ENCODE results near the gene MS4A10. TPM values are rescaled to one million over a fixed set of nuclear protein-coding genes. Genes with fewer than 3 reads are reported as not detected.
"Not testable (repeated sequence)": the region's sequence is repeated elsewhere in the genome, so short reads cannot be mapped to it uniquely, and the experiment has no call there.

The MS4A10 gene
- polyA plus RNA-seq, 1 donor: 0.08 TPM

GRCh38 chr11:60786811-60787567 is 1.9 kb downstream of the MS4A10 start:
- DNase-seq (ENCODE audit: low read depth): peak; percentile 76

- no peak for DNase-seq (ENCODE audit: low read depth)
These were observed 3.4 kb downstream of the MS4A10 start for GRCh38 chr11:60788401-60789125.

GRCh38 chr11:60790726-60791125 is 5.6 kb downstream of the MS4A10 start:
- DNase-seq (ENCODE audit: low read depth): no peak

GRCh38 chr11:60791153-60791933 is 6.2 kb downstream of the MS4A10 start:
- no peak for DNase-seq (ENCODE audit: low read depth)

- no peak for DNase-seq (ENCODE audit: low read depth)
These were observed 7.4 kb downstream of the MS4A10 start for GRCh38 chr11:60792521-60792920.

GRCh38 chr11:60795291-60795690 is 10.2 kb downstream of the MS4A10 start:
- no peak for DNase-seq (ENCODE audit: low read depth)

GRCh38 chr11:60797846-60798630 is 12.9 kb downstream of the MS4A10 start:
- DNase-seq (ENCODE audit: low read depth): no peak

- DNase-seq (ENCODE audit: low read depth): no peak
These were observed 13.5 kb downstream of the MS4A10 start for GRCh38 chr11:60798631-60799030.

- DNase-seq (ENCODE audit: low read depth): no peak
These were observed 16.1 kb downstream of the MS4A10 start for GRCh38 chr11:60801194-60801593.

- DNase-seq (ENCODE audit: low read depth): no peak
These were observed 18.3 kb downstream of the MS4A10 start for GRCh38 chr11:60803273-60803936.

- DNase-seq (ENCODE audit: low read depth): no peak
These were observed 24.1 kb downstream of the MS4A10 start for GRCh38 chr11:60809249-60809648.

GRCh38 chr11:60809691-60810090 is 24.6 kb downstream of the MS4A10 start:
- DNase-seq (ENCODE audit: low read depth): no peak

GRCh38 chr11:60810151-60810550 is 25.0 kb downstream of the MS4A10 start:
- no peak for DNase-seq (ENCODE audit: low read depth)

GRCh38 chr11:60810569-60810968 is 25.4 kb downstream of the MS4A10 start:
- no peak for DNase-seq (ENCODE audit: low read depth)

- no peak for DNase-seq (ENCODE audit: low read depth)
These were observed 28.2 kb downstream of the MS4A10 start for GRCh38 chr11:60813324-60813723.

- no peak for DNase-seq (ENCODE audit: low read depth)
These were observed 29.0 kb downstream of the MS4A10 start for GRCh38 chr11:60814112-60814511.

GRCh38 chr11:60816590-60817157 is 31.5 kb downstream of the MS4A10 start:
- DNase-seq (ENCODE audit: low read depth): no peak

- no peak for DNase-seq (ENCODE audit: low read depth)
These were observed 32.9 kb downstream of the MS4A10 start for GRCh38 chr11:60818057-60818456.

GRCh38 chr11:60821827-60822599 is 36.9 kb downstream of the MS4A10 start:
- DNase-seq (ENCODE audit: low read depth): no peak

GRCh38 chr11:60823745-60824306 is 38.7 kb downstream of the MS4A10 start:
- not testable (repeated sequence) for DNase-seq (ENCODE audit: low read depth)

Data from forelimb muscle (tissue), 1 donor.